Mammary epithelial cell (primary cell): ENCODE results near the gene UMPS.

Experiments
- CTCF ChIP-seq, 2 donors: IDR thresholded peaks in 1 of 2; conservative IDR thresholded peaks in 1 of 2; 2 replicates each; pipeline ENCODE4 v1.5.1; 2011 to 2012; ENCODE audit warnings: inconsistent platforms in 2 of 2, low read length in 2 of 2, mild to moderate bottlenecking in 2 of 2, control low read depth in 1 of 2, low read depth in 1 of 2; ENCODE audit not compliant: insufficient read depth in 1 of 2; ENCODE audit errors: extremely low read depth in 1 of 2
- EZH2 ChIP-seq: IDR thresholded peaks from 2 replicates; pipeline ENCODE4 v1.6.1; 2012; ENCODE audit warnings: low read length, inconsistent platforms, borderline replicate concordance

- no peak for TF ChIP-seq EZH2
- TF ChIP-seq CTCF (conservative IDR thresholded peaks at IDR 0.05 in 1 of 2, IDR thresholded peaks at IDR 0.05 in 1 of 2; ENCODE audit: extremely low read depth in 1 of 2, insufficient read depth in 1 of 2, low read depth in 1 of 2, low read length in 2 of 2), result no peak
These were observed at the start of gene UMPS for GRCh38 chr3:124730129-124730940.
